HEK293 (cell line): ENCODE data around the gene FANK1.
"Not testable (repeated sequence)": the region's sequence is repeated elsewhere in the genome, so short reads cannot be mapped to it uniquely, and the experiment has no call there.

Experiments used
- CTCF ChIA-PET: fragments of 350-600 bp; formaldehyde crosslinking; extraction: SDS; loops from one replicate; lab custom pipeline; 2021; ENCODE audit warnings: antibody characterized with exemption; lab: Yijun Ruan, JAX
- POLR2A ChIA-PET: fragments of 300-600 bp; formaldehyde crosslinking; extraction: SDS; loops from one replicate; lab custom pipeline; 2020; ENCODE audit warnings: antibody characterized with exemption, inconsistent platforms; lab: Yijun Ruan, JAX
- H3K27ac ChIP-seq: fragments of 200-500 bp; sonication (Bioruptor generic); 2 replicates; pipeline ENCODE4 v1.5.1; 2014; ENCODE audit warnings: low read depth, low read length, control low read depth, inconsistent platforms; ENCODE audit errors: extremely low read depth
- H3K36me3 ChIP-seq, 2 experiments: fragments of 200-500 bp in 1 of 2; sonication (Bioruptor generic) in 1 of 2; 1 replicate in 1 of 2; 2 replicates in 1 of 2; pipeline ENCODE4 v1.5.1; 2014 to 2017; ENCODE audit warnings: inconsistent platforms in 2 of 2, low read length in 2 of 2; ENCODE audit not compliant: control insufficient read depth in 2 of 2, insufficient read depth in 1 of 2
- H3K4me1 ChIP-seq: fragments of 200-500 bp; sonication (Bioruptor generic); 2 replicates; pipeline ENCODE4 v1.5.1; 2014; ENCODE audit warnings: mild to moderate bottlenecking, low read length, inconsistent platforms; ENCODE audit not compliant: control insufficient read depth, insufficient read depth
- H3K4me3 ChIP-seq: 2 replicates; pipeline ENCODE4 v1.5.1; 2011; ENCODE audit warnings: low read depth, mild to moderate bottlenecking, control low read depth, low read length, moderate library complexity
- H3K9me3 ChIP-seq: fragments of 200-500 bp; sonication (Bioruptor generic); 2 replicates; pipeline ENCODE4 v1.5.1; 2014; ENCODE audit warnings: low read depth, low read length, inconsistent platforms; ENCODE audit not compliant: control insufficient read depth, insufficient read depth
- KLF16 ChIP-seq: fragments of 450-650 bp; formaldehyde crosslinking; IDR thresholded peaks from 2 replicates; pipeline ENCODE4 v1.5.1; 2017; ENCODE audit warnings: missing biosample characterization, missing genetic modification characterization
- OSR2 ChIP-seq: fragments of 450-650 bp; formaldehyde crosslinking; IDR thresholded peaks from 2 replicates; pipeline ENCODE4 v1.5.1; 2016; ENCODE audit warnings: missing biosample characterization, missing genetic modification characterization
- PATZ1 ChIP-seq: fragments of 450-650 bp; formaldehyde crosslinking; IDR thresholded peaks from 2 replicates; pipeline ENCODE4 v1.5.1; 2016; ENCODE audit warnings: missing biosample characterization, missing genetic modification characterization
- ZNF155 ChIP-seq: fragments of 450-650 bp; formaldehyde crosslinking; IDR thresholded peaks from 2 replicates; pipeline ENCODE4 v1.5.1; 2016; ENCODE audit warnings: missing biosample characterization, missing genetic modification characterization
- ZNF202 ChIP-seq: fragments of 450-650 bp; formaldehyde crosslinking; IDR thresholded peaks from 2 replicates; pipeline ENCODE4 v1.5.1; 2016; ENCODE audit warnings: missing biosample characterization, missing genetic modification characterization, borderline replicate concordance
- ZNF324 ChIP-seq: fragments of 450-650 bp; formaldehyde crosslinking; IDR thresholded peaks from 2 replicates; pipeline ENCODE4 v1.5.1; 2016; ENCODE audit warnings: missing biosample characterization, missing genetic modification characterization
- ZNF335 ChIP-seq: fragments of 450-650 bp; formaldehyde crosslinking; conservative IDR thresholded peaks from 2 replicates; pipeline ENCODE4 v1.5.1; 2016; ENCODE audit warnings: missing biosample characterization, missing genetic modification characterization
- ZNF354C ChIP-seq: fragments of 450-650 bp; formaldehyde crosslinking; IDR thresholded peaks from 2 replicates; pipeline ENCODE4 v1.5.1; 2016; ENCODE audit warnings: missing biosample characterization, missing genetic modification characterization, low read depth, borderline replicate concordance
- ZNF394 ChIP-seq: fragments of 450-650 bp; formaldehyde crosslinking; IDR thresholded peaks from 2 replicates; pipeline ENCODE4 v1.5.1; 2016; ENCODE audit warnings: missing biosample characterization, missing genetic modification characterization, mild to moderate bottlenecking, moderate library complexity, borderline replicate concordance
- ZNF426 ChIP-seq: fragments of 450-650 bp; formaldehyde crosslinking; IDR thresholded peaks from 2 replicates; pipeline ENCODE4 v1.5.1; 2017; ENCODE audit warnings: missing biosample characterization, missing genetic modification characterization, mild to moderate bottlenecking, inconsistent platforms, moderate library complexity
- ZNF510 ChIP-seq: fragments of 450-650 bp; formaldehyde crosslinking; IDR thresholded peaks from 2 replicates; pipeline ENCODE4 v1.5.1; 2018; ENCODE audit warnings: mild to moderate bottlenecking, missing genetic modification characterization, missing biosample characterization; ENCODE audit not compliant: insufficient replicate concordance
- ZNF518A ChIP-seq: fragments of 450-650 bp; formaldehyde crosslinking; conservative IDR thresholded peaks from 2 replicates; pipeline ENCODE4 v1.5.1; 2016; ENCODE audit warnings: low read depth, missing biosample characterization, missing genetic modification characterization
- ZNF521 ChIP-seq: fragments of 450-650 bp; formaldehyde crosslinking; IDR thresholded peaks from 2 replicates; pipeline ENCODE4 v1.5.1; 2017; ENCODE audit warnings: missing biosample characterization, mild to moderate bottlenecking, missing genetic modification characterization
- ZNF626 ChIP-seq: fragments of 450-650 bp; sonication (Bioruptor Pico); formaldehyde crosslinking; IDR thresholded peaks from 2 replicates; pipeline ENCODE4 v1.5.1; 2018; ENCODE audit warnings: missing biosample characterization, missing genetic modification characterization, inconsistent platforms
- ZNF792 ChIP-seq: fragments of 450-650 bp; formaldehyde crosslinking; IDR thresholded peaks from 2 replicates; pipeline ENCODE4 v1.5.1; 2016; ENCODE audit warnings: missing biosample characterization, missing genetic modification characterization
- TF ChIP-seq, protein P1 (sequence below): fragments of 450-650 bp; formaldehyde crosslinking; IDR thresholded peaks from 2 replicates; pipeline ENCODE4 v1.5.1; 2016; ENCODE audit warnings: missing biosample characterization, missing genetic modification characterization
- TF ChIP-seq, protein P2 (sequence below): fragments of 450-650 bp; formaldehyde crosslinking; IDR thresholded peaks from 2 replicates; pipeline ENCODE4 v1.5.1; 2016; ENCODE audit warnings: missing biosample characterization, missing genetic modification characterization
- TF ChIP-seq, protein P3 (sequence below): fragments of 450-650 bp; formaldehyde crosslinking; IDR thresholded peaks from 2 replicates; pipeline ENCODE4 v1.5.1; 2016; ENCODE audit warnings: missing biosample characterization, missing genetic modification characterization, low read depth

FANK1 gene

GRCh38 chr10:125967533-125967932 lies 71.2 kb downstream of the FANK1 start:
- ChIA-PET POLR2A (no interaction called here), CTCF (interaction anchor here (0.6 to 1.4 kb wide), 2 partner anchors 13 to 57 kb away, joined by 3 read pairs; no protein-coding TSS in a partner anchor)

GRCh38 chr10:125970077-125970630 lies 73.8 kb downstream of the FANK1 start:
- CTCF ChIA-PET: interaction anchor here (0.5 to 1.4 kb wide), 2 partner anchors 36 to 533 kb away, joined by 4 read pairs; no protein-coding TSS in a partner anchor
- H3K9me3 ChIP-seq, H3K4me1 ChIP-seq, H3K27ac ChIP-seq, H3K4me3 ChIP-seq, H3K36me3 ChIP-seq, POLR2A ChIA-PET: not testable (repeated sequence)

More at GRCh38 chr10:125967533-125967932, 71.2 kb downstream of the FANK1 start:
- TF ChIP-seq ZNF521: no peak
- TF ChIP-seq ZNF354C (tag by site-specific recombination): no peak
- TF ChIP-seq ZNF324: no peak
- no peak for TF ChIP-seq PATZ1 (tag by site-specific recombination)
- no peak for TF ChIP-seq ZNF426
- no peak for TF ChIP-seq KLF16 (tag by site-specific recombination)
- no peak for TF ChIP-seq ZNF155
- no peak for TF ChIP-seq ZNF394 (tag by site-specific recombination)
- no peak for TF ChIP-seq ZNF518A (tag by site-specific recombination)
- TF ChIP-seq OSR2 (tag by site-specific recombination): no peak
- TF ChIP-seq, protein P1, sequence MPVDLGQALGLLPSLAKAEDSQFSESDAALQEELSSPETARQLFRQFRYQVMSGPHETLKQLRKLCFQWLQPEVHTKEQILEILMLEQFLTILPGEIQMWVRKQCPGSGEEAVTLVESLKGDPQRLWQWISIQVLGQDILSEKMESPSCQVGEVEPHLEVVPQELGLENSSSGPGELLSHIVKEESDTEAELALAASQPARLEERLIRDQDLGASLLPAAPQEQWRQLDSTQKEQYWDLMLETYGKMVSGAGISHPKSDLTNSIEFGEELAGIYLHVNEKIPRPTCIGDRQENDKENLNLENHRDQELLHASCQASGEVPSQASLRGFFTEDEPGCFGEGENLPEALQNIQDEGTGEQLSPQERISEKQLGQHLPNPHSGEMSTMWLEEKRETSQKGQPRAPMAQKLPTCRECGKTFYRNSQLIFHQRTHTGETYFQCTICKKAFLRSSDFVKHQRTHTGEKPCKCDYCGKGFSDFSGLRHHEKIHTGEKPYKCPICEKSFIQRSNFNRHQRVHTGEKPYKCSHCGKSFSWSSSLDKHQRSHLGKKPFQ (tag by site-specific recombination): no peak
- TF ChIP-seq, protein P2, sequence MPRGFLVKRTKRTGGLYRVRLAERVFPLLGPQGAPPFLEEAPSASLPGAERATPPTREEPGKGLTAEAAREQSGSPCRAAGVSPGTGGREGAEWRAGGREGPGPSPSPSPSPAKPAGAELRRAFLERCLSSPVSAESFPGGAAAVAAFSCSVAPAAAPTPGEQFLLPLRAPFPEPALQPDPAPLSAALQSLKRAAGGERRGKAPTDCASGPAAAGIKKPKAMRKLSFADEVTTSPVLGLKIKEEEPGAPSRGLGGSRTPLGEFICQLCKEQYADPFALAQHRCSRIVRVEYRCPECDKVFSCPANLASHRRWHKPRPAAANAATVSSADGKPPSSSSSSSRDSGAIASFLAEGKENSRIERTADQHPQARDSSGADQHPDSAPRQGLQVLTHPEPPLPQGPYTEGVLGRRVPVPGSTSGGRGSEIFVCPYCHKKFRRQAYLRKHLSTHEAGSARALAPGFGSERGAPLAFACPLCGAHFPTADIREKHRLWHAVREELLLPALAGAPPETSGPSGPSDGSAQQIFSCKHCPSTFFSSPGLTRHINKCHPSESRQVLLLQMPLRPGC (tag by site-specific recombination): no peak
- TF ChIP-seq ZNF626 (tag by site-specific recombination): no peak
- no peak for TF ChIP-seq ZNF335 (tag by site-specific recombination)
- no peak for TF ChIP-seq ZNF510 (tag by site-specific recombination)
- TF ChIP-seq, protein P3, sequence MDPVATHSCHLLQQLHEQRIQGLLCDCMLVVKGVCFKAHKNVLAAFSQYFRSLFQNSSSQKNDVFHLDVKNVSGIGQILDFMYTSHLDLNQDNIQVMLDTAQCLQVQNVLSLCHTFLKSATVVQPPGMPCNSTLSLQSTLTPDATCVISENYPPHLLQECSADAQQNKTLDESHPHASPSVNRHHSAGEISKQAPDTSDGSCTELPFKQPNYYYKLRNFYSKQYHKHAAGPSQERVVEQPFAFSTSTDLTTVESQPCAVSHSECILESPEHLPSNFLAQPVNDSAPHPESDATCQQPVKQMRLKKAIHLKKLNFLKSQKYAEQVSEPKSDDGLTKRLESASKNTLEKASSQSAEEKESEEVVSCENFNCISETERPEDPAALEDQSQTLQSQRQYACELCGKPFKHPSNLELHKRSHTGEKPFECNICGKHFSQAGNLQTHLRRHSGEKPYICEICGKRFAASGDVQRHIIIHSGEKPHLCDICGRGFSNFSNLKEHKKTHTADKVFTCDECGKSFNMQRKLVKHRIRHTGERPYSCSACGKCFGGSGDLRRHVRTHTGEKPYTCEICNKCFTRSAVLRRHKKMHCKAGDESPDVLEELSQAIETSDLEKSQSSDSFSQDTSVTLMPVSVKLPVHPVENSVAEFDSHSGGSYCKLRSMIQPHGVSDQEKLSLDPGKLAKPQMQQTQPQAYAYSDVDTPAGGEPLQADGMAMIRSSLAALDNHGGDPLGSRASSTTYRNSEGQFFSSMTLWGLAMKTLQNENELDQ: no peak
- no peak for TF ChIP-seq ZNF792 (tag by site-specific recombination)
- TF ChIP-seq ZNF202 (tag by site-specific recombination): no peak
- TF ChIP-seq, all 188 proteins: peak for 0
- Histone ChIP-seq H3K4me1 (no peaks in the 10 kb centered on the region), H3K4me3 (no peak overlapping the region), H3K36me3 (no peaks in the 10 kb centered on the region), H3K9me3 (no peaks in the 10 kb centered on the region), H3K27ac (no peak overlapping the region)
